Epithelial cell of proximal tubule (primary cell): ENCODE data around the gene RANBP3L. TPM values are rescaled to one million over a fixed set of nuclear protein-coding genes. Genes with fewer than 3 reads are reported as not detected.

Experiments
- DNase-seq: peaks from one replicate; pipeline ENCODE4 v3.0.0-alpha.2; 2011; ENCODE audit warnings: low read depth
- H3K4me3 ChIP-seq: 2 replicates; pipeline ENCODE4 v1.5.1; 2011; ENCODE audit warnings: low read depth, mild to moderate bottlenecking, low read length
- total RNA-seq: library from RNA; depleted of rRNA; stranded (reverse); fragments of >200 nt; gene quantifications from 2 replicates; pipeline ENCODE4 v1.2.3, GENCODE V29; 2015
- TF ChIP-seq, protein P1 (sequence below): conservative IDR thresholded peaks from 2 replicates; pipeline ENCODE4 v1.5.1; 2012; ENCODE audit warnings: low read depth, mild to moderate bottlenecking, low read length

RANBP3L gene
- total RNA-seq, 1 donor from 2014 or later = not detected

DNA sequence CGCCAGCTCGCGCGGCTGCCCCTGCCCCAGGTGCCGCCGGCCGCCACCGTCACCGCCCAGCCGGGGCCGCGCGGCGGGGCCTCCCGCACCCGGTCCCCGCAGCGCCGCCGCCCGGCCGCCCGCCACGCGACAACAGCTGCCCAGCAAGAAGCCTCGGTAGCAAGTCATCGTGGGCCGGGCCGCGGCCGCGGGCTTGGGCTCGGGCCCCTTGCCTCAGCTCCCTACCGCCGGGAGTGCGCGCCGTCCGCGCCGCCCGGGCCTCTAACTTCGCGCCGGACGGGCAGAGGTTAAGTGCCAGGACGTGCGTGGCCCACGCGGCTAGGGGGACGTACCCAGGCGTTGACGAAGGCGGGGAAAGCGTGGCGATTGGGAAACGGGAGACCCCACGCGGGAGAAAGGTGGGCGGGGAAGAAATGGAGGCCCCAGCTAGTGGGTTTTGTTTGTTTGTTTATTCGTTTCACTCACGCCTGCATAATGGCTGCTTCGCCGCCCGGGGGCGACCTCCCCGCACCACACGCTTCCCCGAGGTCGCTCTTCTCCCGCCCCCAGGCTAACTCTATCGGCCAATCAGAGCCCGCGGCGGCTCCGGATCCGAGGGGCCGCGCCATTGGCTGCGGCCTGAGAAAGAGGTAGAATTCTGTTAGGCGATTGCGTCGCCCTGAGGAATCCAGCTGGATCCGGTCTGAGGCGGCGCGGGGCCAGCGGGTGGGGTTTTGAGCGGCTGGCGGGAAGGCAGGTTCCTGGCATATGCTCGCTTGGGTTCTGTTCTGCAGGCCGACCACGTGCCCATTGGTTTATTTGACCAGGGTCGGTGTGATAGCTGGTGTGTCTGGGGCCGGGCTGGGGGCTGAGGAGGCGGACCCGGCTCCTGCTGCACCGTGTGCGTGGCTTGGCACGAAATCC lies 59.8 kb downstream of the RANBP3L start, which contains the start of gene NADK2:
TSS of gene NADK2 (minus strand) at position 295 of the 903 bp plus-strand sequence. CDS start at position 168, 127 bp downstream.
- peak within 1 kb of the TSS; percentile 86 for H3K4me3 ChIP-seq
- DNase-seq = peak; percentile 59
- TF ChIP-seq, protein P1, sequence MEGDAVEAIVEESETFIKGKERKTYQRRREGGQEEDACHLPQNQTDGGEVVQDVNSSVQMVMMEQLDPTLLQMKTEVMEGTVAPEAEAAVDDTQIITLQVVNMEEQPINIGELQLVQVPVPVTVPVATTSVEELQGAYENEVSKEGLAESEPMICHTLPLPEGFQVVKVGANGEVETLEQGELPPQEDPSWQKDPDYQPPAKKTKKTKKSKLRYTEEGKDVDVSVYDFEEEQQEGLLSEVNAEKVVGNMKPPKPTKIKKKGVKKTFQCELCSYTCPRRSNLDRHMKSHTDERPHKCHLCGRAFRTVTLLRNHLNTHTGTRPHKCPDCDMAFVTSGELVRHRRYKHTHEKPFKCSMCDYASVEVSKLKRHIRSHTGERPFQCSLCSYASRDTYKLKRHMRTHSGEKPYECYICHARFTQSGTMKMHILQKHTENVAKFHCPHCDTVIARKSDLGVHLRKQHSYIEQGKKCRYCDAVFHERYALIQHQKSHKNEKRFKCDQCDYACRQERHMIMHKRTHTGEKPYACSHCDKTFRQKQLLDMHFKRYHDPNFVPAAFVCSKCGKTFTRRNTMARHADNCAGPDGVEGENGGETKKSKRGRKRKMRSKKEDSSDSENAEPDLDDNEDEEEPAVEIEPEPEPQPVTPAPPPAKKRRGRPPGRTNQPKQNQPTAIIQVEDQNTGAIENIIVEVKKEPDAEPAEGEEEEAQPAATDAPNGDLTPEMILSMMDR = peak; percentile 56

DNA sequence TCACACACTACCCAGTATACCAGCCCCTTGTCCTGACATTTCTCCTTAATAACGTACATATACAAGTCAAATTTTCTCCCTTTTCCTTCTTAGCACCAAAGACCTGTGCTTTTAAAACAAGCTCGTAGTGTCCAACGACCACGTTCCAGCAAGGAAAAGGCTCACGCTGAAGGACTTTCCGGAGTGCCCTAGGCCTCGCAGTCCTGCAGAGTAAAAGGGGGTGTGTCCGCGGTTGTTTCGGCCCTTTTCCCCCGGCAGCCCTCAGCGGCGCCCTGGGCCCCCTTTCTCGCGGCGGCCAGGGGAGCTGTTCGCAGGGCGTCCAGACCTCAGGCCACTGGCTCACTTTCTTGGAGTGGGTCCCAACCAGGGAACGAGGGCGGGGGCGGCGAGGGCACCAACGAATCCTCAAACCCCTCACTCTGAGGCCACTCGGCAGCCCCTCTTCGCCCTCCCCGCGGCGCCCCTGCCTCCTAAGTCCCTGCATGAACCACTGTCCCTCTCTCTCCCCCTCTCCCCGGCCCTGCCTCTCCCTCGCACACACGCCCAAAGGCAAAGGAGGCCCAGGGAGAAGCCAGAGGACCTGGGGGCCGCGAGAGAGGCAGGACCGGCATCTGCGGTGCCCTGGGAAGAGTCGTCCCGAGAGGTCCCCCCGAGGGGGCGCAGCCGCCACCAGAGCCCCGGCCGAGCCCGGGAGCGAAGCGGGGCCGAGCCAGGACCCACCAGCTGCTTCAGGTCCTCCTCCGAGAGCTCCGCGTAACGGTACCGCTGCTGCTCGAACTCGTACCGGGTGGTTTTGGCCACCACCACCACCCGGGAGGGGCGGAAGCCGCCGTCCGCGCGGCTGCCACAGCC lies 60.7 kb downstream of the RANBP3L start:
- no peak for DNase-seq
- H3K4me3 ChIP-seq = peak overlapping the region; percentile 86
- TF ChIP-seq, protein P1 = no peak

DNA sequence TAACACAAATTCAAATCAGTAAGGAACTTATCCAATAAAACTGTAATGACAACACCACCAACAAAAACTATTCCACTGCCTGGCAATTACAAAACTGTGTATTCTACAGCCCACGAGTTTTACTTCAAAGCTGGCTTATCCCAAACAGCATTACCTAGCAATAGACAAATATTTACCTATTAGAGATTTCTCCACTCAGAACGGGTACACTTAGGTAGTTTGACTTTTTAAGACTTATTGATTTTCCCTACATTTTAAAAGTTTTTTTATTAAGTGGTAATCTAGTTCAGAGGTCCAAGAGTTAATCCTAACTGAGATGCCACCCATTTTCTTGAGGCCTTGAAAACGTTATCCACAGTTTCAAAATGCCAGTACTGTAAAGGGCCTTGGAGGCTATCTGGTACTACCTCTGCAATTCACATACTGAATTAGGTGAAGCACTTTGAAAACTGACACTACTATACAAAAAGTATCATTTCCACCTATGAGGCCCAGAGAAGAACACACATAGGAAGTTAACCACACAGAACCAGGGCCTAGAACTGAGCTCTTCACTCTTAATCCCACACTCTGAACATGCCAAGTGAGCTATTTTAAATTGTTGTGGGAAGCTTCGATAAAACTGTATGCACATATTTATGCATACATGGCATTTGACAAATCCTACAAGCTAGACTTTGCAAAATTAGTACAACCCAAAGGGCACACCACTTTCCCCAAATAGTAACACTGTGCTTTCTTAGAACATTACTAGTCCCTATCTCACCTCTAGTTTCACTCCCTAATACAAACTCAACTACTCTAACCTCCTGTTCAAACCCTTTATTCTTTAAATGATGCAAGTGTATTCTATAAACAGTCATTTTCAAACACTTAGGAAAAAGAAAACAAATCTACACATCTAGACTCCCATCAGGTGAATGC lies 62.1 kb downstream of the RANBP3L start:
- H3K4me3 ChIP-seq = peak overlapping the region; percentile 86
- TF ChIP-seq, protein P1 = no peak

DNA sequence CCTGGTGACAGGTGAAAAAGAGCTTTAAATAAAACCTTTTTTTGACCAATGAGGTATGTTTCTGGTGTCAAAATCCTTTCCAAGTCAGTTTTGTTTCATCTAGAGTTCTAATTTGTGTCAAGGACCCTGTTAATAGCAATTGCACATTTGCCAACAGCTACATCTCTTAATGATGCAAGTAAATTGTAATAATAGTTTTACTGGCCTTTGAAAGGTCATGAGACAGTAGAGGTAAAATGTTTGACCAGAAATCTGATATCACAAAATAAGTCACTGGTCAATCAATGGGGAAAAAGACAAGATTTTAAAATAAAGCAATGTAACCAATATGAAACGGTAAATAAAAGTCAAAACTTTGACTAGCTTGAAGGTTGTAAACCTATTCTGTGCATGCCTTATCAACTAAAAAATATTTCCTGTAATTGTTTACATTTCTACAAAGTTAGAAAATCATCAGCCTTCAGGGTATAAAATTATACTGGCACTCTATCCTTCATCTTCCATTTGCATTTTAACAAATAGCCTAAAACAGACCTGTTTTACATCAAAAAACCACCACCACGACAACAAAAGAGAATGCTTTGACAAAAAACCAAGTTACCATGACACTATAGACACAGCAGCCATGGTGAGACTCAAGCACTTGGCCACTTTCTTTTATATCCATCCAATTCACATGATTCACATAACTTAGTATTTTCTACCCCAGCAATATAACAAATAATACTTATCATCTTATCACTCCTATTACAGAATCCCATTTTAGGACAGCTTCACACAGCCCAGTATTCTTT lies 63.0 kb downstream of the RANBP3L start:
- TF ChIP-seq, protein P1 = no peak
- no peak for DNase-seq
- no peak overlapping the region for H3K4me3 ChIP-seq

More for the DNA sequence above, 62.1 kb downstream of the RANBP3L start:
- no peak for DNase-seq

DNA sequence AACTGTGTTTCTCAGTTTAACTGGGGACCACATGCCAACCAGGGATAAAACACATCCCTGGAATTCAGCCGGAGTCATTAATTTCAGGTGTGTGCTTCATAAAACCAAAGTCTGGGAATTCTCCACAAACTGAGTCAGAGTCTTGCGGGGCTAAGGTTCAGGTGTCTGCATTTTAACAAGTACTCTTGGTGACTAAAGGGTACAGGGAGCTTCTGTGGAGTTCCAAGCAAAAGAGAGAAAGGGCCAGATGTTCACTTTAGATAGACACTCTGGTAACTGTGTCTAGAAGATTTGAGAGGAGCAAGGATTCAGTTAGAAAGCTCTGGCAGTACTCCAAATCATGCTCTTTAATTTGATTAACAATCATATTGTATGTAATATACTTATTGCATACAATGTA lies 64.0 kb downstream of the RANBP3L start:
- TF ChIP-seq, protein P1 = no peak
- no peak overlapping the region for H3K4me3 ChIP-seq
- DNase-seq = no peak
